ENCODE results near the gene TTC17.

DNA sequence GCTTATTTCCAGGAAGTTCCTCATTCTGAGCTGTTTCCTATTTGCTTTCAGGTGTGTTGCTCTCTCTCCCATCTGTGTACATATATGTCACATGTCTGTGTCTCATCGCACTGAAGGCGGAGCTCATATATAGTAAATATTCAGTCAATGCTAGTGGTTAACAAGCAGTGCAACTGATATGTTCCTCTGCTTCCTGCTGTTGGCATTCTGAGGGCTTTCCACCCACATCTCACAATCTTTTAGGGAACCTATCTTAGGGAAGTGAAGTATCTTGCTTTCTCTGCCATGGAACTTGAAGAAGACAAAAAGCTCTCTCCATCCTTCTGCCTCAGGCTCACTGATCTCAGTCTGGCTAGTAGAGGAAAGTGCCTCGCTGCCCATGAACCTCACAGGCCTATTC is 139.8 kb downstream of the TTC17 start:
- TF ChIP-seq POLR2A (IDR thresholded peaks at IDR 0.05) = no peak
- TF ChIP-seq, protein P1, sequence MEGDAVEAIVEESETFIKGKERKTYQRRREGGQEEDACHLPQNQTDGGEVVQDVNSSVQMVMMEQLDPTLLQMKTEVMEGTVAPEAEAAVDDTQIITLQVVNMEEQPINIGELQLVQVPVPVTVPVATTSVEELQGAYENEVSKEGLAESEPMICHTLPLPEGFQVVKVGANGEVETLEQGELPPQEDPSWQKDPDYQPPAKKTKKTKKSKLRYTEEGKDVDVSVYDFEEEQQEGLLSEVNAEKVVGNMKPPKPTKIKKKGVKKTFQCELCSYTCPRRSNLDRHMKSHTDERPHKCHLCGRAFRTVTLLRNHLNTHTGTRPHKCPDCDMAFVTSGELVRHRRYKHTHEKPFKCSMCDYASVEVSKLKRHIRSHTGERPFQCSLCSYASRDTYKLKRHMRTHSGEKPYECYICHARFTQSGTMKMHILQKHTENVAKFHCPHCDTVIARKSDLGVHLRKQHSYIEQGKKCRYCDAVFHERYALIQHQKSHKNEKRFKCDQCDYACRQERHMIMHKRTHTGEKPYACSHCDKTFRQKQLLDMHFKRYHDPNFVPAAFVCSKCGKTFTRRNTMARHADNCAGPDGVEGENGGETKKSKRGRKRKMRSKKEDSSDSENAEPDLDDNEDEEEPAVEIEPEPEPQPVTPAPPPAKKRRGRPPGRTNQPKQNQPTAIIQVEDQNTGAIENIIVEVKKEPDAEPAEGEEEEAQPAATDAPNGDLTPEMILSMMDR (IDR thresholded peaks at IDR 0.05) = no peak
